Vagina (tissue), 2 donors: ENCODE measurements around the gene TMEM164. TPM values are rescaled to one million over a fixed set of nuclear protein-coding genes. Genes with fewer than 3 reads are reported as not detected.

Experiments
- DNase-seq, 2 donors: peaks; one replicate each; pipeline ENCODE4 v3.0.0-alpha.2; 2017; ENCODE audit errors: extremely low spot score in 2 of 2
- H3K27ac ChIP-seq: fragments of 200-600 bp; sonication (generic); one replicate; pipeline ENCODE4 v1.5.1; 2019
- H3K27me3 ChIP-seq: fragments of 200-600 bp; sonication (generic); one replicate; pipeline ENCODE4 v1.5.1; 2019
- H3K36me3 ChIP-seq, 2 donors: fragments of 200-600 bp; sonication (generic); one replicate each; pipeline ENCODE4 v1.5.1; 2017 to 2019
- H3K4me1 ChIP-seq: fragments of 200-600 bp; sonication (generic); one replicate; pipeline ENCODE4 v1.5.1; 2019
- H3K4me3 ChIP-seq, 2 donors: fragments of 200-600 bp; sonication (generic); 1 replicate in 1 of 2; 2 replicates in 1 of 2; pipeline ENCODE4 v1.5.1; 2016 to 2019
- H3K9me3 ChIP-seq: fragments of 200-600 bp; sonication (generic); one replicate; pipeline ENCODE4 v1.5.1; 2019
- POLR2A ChIP-seq, 2 donors: fragments of 450-650 bp; IDR thresholded peaks; one replicate each; pipeline ENCODE4 v1.6.1; 2017; ENCODE audit warnings: antibody characterized with exemption in 2 of 2, mild to moderate bottlenecking in 2 of 2, moderate library complexity in 2 of 2
- POLR2AphosphoS5 ChIP-seq, 2 donors: sonication (generic); formaldehyde crosslinking; IDR thresholded peaks; one replicate each; pipeline ENCODE4 v1.9.0; 2017; ENCODE audit warnings: antibody characterized with exemption in 2 of 2, mild to moderate bottlenecking in 2 of 2, low read depth in 1 of 2; ENCODE audit not compliant: insufficient read depth in 1 of 2
- intact Hi-C: fragments of 100-400 bp; cut with DNase I; formaldehyde crosslinking; loops from one replicate; pipeline ENCODE4 v1.15.1; 2023
- microRNA counts, 2 donors: library from miRNA; unstranded; fragments of <30 nt; microRNA quantifications; one replicate each; lab custom pipeline; 2016 to 2017
- microRNA-seq: library from miRNA; unstranded; fragments of <30 nt; microRNA quantifications from one replicate; pipeline ENCODE4, GENCODE V29; 2017; ENCODE audit warnings: borderline number of aligned reads, borderline replicate concordance
- small RNA-seq: library from RNA; depleted of rRNA; stranded (forward); fragments of <200 nt; gene quantifications from one replicate; pipeline ENCODE3, GENCODE V24; 2016
- total RNA-seq: library from RNA; depleted of rRNA; stranded (reverse); fragments of >200 nt; gene quantifications from one replicate; pipeline ENCODE4 v1.2.3, GENCODE V29; 2016
- TF ChIP-seq, protein P1 (sequence below), 3 experiments: fragments of 450-650 bp in 2 of 3; fragments of 200-600 bp in 1 of 3; sonication (generic) in 1 of 3; IDR thresholded peaks; one replicate each; pipeline ENCODE4 v1.5.1; 2017 to 2019; ENCODE audit warnings: antibody characterized with exemption in 3 of 3, mild to moderate bottlenecking in 2 of 3, moderate library complexity in 2 of 3

The TMEM164 gene
- total RNA-seq, 1 donor from 2014 or later: 10.8 TPM

- Histone ChIP-seq H3K27me3 (no peaks in the 10 kb centered on the region), H3K4me3 (no peak overlapping the region), H3K4me1 (peaks cover 7% of the 10 kb centered on the region), H3K9me3 (no peaks in the 10 kb centered on the region), H3K27ac (no peak overlapping the region), H3K36me3 (no peaks in the 10 kb centered on the region)
- TF ChIP-seq POLR2AphosphoS5 (IDR thresholded peaks at IDR 0.05; ENCODE audit: insufficient read depth in 1 of 2, low read depth in 1 of 2) (no peak), POLR2A (IDR thresholded peaks at IDR 0.05) (no peak)
- TF ChIP-seq, protein P1, sequence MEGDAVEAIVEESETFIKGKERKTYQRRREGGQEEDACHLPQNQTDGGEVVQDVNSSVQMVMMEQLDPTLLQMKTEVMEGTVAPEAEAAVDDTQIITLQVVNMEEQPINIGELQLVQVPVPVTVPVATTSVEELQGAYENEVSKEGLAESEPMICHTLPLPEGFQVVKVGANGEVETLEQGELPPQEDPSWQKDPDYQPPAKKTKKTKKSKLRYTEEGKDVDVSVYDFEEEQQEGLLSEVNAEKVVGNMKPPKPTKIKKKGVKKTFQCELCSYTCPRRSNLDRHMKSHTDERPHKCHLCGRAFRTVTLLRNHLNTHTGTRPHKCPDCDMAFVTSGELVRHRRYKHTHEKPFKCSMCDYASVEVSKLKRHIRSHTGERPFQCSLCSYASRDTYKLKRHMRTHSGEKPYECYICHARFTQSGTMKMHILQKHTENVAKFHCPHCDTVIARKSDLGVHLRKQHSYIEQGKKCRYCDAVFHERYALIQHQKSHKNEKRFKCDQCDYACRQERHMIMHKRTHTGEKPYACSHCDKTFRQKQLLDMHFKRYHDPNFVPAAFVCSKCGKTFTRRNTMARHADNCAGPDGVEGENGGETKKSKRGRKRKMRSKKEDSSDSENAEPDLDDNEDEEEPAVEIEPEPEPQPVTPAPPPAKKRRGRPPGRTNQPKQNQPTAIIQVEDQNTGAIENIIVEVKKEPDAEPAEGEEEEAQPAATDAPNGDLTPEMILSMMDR (IDR thresholded peaks at IDR 0.05): no peak
- DNase-seq: no peak
- intact Hi-C loops: no loop called here
Observed at GRCh38 chrX:110226931-110227330, 224.0 kb downstream of the TMEM164 start.

MicroRNAs within 50 kb of the gene (microRNA counts, 767-probe panel; counts per million panel counts)
- microRNA hsa-miR-652-3p (lab: Ali Mortazavi, UCI): 238 to 261 counts per million in 2 donors

Small RNA genes lying within 50 kb of the gene (microRNA-seq; reads per million reads assigned to microRNA genes)
- not detected for gene MIR3978
- 1,252 reads per million, percentile 81 among the genes with 10 or more reads in this experiment for gene MIR652

Small RNA genes lying within 50 kb of the gene (small RNA-seq; reads per million reads assigned to genes)
- gene MIR3978 (not detected), gene MIR652 (5.4 reads per million, percentile 88 among the genes with 10 or more reads in this experiment), gene SNORD96B (not detected)
